GM19467 (cell line): Measurements from ENCODE around the gene NOB1.

Experiments
- ATAC-seq: cut with Tn5 transposase; IDR thresholded peaks from one replicate; pipeline ENCODE4 v1.9.1; 2021; ENCODE audit warnings: mild to moderate bottlenecking, moderate library complexity; ENCODE audit not compliant: unreplicated experiment

Gene NOB1

DNA sequence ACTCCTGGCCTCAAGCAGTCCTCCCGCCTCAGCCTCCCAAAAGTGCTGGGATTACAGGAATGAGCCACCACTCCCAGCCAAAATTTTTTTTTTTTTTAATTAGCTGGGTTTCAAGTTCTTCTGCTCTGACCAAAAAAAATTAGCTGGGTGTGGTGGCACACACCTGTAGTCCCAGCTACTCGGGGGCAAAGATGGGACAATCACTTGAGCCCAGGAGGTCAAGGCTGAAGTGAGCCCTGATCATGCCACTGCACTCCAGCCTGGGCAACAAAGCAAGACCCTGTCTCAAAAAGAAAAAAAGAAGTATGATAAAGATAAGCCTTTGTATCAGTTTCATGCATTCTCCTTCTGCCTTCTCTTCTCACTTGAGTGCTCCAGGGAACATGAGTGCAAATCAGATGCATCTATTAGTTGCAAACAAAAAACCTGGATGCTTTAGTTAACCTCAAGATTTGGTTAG, 30.3 kb downstream of the NOB1 start:
- ATAC-seq, result no peak

DNA sequence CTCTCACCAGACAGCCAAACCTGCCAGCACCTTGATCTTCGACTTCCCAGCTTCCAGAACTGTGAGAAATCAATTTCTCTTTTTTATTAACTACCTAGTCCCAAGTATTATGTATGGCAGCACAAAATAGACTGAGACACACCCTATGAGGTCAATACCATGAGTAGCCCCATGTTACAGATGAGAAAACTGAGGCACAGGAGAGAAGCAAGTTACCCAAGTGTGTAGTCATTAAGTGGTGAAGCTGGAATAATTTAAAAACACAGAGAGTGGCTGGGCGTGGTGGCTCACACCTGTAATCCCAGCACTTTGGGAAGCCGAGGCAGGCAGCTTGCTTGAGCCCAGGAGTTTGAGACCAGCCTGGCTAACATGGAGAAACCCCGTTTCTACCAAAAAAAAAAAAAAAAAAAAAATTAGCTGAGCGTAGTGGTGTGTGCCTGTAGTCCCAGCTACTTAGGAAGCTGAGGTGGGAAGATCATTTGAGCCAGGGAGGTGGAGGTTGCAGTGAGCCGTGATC, 33.2 kb downstream of the NOB1 start:
- ATAC-seq, result no peak

DNA sequence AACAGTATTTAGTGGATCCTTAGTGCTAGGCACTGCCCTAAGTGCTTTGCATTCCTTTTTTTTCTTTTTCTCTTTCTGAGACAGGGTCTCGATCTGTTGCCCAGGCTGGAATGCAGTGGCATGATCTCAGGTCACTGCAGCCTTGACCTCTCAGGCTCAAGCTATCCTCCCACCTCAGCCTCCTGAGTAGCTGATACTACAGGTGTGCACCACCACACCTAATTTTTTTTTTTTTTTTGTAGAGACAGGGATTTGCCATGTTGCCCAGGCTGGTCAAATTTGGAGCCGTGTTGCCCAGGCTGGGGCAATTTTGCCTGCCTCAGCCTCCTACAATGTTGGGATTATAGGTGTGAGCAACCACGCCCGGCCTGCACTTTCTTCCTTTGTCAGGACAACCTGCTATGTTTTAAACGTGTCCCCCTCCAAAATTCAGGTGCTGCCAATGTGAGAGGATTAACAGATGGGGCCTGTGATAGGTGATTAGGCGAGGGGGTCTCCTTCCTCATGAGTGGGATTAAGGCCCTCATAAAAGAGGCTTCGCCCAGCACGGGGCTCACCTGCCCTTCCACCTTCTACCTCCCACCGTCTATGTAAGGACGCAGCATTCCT, 33.8 kb downstream of the NOB1 start:
- ATAC-seq, result no peak

DNA sequence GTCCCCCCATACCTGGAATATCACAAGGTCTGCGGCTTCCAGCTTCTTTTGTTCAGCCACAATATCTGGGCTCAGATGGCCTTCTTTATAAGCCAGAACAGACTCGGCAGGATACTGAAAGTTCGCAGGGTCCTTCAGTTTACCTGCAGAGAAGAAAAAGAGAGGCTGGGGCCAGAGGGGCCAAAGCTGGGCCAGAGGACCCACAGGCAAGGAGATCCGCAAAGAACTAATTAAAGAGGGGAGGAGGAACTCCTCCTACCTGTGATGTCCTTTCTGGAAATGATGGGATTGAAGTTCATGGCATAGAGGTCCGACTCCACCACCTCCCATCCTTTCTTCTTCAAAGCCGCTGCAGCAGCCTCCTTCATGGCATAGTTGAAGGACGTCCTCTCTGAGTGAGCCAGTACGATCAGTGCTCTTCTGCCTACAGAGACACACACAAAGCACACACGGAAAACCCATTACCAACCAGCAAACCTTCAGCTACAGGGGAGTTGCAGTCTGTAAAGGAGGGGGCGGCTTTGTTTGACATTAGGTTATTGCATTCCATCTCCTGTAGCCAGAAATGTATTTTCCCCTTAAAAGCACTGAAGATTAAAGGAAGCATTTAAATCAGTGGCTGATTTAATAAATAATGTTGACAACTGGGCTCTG, 36.5 kb downstream of the NOB1 start:
- no peak for ATAC-seq

DNA sequence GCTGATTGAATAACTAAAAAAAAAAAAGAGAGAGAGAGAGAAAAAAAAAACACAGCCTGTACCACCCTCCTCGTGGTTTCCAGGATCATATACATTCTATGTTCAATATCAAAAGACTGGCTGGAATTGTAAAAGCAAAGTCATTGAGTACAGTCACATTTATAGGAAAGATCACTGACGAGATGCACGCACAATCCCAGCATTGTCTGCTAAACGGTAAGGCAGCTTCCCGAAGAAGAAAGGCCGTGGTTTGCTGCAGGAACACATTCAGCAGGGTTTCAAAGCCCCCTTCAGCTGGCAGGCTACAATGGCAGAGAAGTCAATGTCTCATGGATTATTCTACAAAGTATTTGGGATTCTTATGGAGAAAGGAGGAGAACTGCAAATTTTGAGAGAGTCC, 37.7 kb downstream of the NOB1 start:
- ATAC-seq, result no peak

DNA sequence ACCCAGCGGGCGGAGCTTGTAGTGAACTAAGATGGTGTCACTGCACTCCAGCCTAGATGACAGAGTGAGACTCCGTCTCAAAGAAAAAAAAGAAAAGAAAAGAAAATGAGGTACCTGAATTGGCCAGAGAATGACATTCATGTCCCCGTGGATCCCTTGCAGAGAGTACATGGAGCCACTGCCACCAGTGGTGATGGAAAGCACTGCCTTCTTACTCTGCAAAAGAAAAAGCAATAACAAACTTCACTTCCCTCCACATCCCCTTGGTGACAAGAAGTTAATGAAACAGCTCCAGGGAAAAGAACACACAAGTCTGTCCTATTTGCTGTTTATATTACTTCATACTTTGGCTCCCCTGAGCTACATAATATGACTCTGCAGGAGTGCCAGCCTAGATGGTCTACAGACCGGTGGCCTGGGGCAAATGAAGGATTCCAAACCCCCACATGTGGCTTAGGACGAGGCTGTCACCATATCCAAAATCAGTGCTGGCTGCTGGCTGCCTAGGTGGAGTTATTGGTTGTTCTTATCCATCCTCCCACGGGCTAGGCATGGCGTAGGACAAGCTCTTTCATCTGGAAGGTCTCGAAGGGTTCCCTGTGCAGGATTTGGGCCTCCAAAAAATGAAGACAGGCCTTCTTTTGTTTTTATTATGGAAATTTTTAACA, 41.7 kb downstream of the NOB1 start:
- no peak for ATAC-seq

DNA sequence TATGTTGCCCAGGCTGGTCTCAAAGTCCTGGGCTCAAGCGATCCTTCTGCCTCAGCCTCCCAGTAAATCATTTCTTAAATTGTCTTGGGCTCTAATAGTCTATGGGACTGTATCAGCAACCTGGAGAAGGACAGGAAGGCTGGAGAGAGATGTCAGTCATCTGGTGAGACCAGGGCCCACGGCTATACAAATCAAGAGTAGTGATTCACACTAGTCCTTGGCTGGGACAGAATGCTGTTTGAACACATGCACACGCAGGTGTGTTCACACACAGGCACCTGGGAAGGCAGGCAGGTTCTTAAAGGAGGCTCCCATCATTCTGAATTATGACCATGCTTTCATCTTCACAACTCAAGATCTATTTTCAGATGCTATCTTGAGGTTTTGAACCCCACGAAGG, 42.4 kb downstream of the NOB1 start:
- no peak for ATAC-seq

DNA sequence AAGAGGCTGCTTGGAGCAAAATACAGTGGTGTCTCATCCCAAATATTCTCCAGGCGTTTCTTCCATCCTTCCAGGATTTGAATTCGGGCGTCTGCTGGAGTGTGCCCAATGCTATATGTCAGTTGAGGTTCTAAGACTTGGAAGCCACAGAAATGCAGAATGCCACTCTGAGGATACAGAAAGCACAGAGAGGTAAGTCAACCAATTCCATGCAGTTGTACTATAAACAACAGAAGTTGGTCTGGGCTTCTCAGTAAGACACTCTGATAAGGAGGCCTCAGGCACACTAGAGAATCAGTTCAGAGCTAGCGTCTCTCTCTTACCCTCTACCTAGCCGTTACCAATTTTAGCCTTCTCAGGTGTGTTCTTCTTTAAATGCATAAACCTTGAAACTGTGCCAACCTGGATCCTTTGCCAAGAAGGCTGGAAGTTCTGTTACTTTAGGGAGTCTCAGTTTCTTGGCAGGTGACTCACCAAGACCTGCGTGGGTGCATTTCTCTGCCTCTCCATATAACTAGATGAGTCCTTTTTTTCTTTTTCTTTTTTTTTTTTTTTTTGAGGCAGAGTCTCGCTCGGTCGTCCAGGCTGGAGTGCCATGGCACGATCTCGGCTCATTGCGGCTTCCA, 43.5 kb downstream of the NOB1 start:
- ATAC-seq, result no peak

DNA sequence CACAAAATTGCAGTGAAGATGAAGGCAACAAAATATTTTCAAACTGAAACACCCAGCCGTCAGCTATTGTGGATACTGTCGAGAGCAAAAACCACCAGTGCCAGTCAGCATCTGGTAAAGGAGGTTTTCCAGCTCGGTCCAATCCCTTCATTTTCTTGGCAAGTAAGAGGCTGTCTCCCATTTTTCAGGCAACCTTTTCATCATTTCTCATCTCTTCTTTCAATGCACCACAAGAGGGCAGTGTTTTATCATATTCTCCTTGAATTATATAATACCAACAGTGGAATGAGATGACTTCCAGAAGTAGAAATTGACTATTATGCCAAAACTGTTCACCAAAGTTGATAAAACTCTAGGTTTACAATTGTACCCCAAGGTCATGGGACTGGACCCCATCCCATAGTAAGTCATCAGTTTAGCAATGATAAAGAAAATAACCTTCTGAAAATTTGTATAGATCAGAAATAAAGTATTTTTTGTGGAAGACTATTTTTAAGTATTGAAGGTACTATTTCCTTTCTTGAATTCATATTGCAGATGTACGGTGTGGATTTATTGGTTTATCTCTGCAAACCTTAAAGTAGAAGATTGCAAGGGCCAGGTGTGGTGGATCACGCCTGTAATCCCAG, 45.2 kb downstream of the NOB1 start:
- no peak for ATAC-seq

DNA sequence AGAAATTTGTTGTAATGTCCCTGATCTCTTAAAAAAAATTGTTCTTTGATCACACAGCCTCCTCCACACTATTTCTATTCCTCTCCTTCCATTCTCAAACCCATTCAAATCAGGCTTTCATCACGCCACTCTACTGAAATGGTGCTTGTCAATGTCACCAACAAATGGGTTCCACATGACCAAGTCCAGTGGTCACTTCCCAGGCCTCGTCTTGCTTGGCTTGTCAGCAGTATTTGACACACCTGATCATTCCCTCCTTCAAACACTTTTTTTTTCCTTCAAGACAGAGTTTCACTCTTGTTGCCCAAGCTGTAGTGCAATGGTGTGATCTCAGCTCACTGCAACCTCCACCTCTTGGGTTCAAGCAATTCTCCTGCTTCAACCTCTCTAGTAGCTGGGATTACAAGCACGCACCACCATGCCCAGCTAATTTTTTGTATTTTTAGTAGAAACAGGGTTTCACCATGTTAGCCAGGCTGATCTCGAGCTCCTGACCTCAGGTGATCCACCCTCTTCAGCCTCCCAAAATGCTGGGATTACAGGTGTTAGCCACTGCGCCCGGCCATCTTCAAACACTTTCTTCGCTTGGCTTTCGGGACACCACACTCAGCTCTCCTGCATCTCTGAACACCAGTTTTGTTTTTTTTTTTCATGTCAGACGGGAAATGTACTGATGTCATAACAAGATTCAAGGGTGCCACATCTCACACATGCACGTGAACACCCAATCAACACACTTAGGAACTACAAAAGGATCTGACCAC, 46.6 kb downstream of the NOB1 start:
- ATAC-seq, result no peak

DNA sequence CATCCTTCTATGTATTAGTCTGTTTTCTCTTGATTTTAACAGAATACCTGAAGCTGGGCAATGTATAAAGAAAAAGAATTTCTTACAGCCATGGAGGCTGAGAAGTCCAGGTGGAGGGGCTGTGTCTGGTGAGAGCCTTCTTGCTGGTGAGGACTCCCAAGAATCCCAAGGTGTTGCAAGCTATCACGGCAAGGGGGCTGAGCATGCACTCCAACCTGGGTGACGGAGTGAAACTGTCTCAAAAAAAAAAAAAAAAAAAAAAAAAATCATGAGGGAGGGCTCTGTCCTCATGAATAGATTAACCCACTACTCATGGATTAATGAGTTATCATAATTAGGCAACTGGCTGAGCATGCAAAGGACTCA, 47.8 kb downstream of the NOB1 start:
- no peak for ATAC-seq

DNA sequence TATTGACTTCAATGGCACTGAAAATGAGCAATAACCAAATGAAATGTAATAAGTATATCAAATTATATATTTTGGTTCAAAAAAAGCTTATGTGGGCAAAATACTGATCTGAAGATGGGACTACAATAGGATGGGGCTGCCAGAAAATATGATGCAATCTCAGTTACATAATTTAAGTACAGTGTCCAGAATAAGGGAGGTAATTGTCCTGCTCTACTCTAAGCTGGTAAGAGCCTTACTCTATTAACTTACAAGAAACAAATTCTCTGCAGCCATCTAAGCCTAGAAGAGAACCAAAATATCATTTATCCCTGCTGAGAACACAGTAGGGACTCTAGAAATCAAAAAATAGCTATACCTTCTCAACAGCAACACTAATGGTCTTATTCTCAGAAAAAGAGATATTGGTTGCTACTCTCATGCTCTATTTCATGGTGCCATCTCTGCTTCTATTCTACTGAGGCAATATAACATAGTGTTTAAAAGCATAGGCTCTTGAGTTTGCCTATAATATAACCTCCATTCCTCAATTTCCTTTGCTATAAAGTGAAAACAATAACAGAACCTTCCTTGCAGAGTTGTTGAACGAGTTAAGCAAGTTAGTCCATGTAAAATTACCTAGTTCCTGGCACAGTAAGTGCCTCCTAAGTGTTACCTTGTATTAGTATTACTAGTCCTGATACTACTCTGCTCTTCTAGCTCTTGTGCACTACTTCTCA, 48.3 kb downstream of the NOB1 start:
- no peak for ATAC-seq

DNA sequence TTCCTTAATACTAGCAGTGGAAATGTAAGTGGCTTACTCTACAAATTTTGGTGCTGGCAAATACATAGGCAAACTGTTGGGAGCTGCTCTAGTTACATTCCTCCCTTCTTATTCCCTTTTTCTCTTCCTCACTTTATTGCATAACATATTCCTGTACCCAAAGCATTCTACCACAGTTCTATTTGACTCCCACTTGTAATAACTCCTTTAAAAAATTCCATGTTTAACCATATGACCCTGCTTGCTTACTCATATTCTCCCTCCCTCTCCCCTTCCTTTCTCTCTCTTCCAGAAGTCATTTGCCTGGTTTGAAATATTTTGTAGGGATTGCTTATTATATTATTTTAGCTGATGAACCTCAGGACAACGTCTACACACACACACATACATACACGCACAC, 51.1 kb downstream of the NOB1 start:
- no peak for ATAC-seq

DNA sequence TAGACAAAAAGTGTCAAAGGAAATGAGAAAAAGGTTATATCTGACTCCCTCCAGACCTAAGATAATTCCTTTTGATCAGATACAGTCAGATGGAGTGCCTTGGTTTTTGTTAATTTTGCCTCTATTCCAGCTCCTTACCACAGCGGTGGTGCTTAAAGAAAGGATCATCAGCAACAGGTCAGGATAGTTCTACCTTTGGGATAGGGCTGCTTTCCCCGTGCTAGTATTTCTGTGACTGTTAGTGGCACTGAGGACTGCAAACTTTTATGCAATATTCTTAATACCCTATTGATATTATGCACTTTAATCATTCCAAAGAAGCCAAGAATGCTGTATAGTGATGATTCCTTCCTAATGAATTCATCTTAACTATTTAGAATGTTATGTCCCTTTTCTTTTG, 52.9 kb downstream of the NOB1 start:
- ATAC-seq, result no peak

DNA sequence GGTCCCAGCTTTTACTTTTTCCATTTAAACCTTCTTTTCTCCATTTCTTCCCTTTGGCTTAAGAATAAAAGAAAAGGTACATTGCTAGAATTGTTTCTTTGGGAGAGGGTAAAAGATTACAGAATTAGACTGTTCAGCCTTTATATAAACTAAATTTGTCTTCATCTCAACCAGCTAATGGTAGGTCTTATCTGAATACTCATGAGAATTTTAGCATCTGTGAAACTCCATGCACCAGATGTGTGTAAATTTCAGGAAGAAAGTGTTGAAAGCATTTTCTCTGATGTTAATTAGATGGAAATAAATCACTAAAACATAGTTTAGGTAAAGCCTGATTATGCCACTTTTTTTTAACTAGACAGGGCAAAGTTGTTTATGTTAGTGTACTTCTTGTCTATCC, 53.3 kb downstream of the NOB1 start:
- ATAC-seq, result no peak

DNA sequence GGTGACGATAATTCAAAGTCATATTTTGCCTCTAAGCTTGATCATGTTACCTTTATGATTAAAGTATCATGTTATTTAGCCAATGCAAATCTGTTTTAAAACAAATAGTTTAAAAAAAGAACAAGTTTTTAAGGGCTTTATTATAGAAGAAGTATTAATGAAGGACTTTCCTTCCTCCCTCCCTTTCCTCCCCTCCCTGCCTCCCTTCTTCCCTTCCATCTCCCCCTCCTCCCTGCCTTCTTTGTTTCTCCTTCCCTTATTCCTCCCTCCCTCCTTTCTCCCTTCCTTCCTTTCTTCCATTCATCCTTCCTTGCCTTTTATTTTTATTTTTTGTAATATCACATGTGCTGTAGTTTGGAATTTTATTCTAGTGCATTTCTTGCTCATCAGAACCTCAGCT, 54.8 kb downstream of the NOB1 start:
- ATAC-seq, result no peak

DNA sequence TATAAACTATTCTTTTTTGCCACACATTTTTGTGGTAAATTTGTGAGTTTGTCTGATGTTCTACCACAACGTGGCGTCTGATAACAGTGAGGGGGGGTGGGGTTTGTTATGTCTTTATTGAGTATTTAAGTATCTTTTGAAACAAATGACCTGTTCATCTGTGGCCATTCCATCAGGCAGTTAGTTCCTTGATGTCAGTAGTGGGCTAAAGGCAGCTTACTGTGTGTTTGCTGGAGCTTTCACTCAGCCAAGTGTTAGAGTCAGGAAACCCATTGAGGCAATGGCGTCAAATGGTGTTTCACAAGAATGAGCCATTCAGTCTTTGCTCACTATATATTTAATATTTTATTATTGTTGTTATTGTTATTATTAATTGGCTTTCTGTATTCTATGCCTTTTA, 56.3 kb downstream of the NOB1 start:
- ATAC-seq, result no peak

DNA sequence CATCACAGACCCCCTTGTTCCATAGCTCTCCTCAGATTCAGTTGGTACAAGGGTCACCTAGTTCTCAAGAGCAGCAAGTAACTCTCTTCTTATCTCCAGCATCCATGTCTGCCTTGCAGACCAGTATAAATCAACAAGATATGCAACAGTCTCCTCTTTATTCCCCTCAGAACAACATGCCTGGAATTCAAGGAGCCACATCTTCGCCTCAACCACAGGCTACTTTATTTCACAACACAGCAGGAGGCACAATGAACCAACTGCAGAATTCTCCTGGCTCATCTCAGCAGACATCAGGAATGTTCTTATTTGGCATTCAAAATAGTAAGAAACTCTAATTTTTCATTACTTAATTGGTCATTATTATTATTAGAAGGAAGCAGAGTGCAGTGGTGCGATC, 60.8 kb downstream of the NOB1 start:
- ATAC-seq, result no peak

DNA sequence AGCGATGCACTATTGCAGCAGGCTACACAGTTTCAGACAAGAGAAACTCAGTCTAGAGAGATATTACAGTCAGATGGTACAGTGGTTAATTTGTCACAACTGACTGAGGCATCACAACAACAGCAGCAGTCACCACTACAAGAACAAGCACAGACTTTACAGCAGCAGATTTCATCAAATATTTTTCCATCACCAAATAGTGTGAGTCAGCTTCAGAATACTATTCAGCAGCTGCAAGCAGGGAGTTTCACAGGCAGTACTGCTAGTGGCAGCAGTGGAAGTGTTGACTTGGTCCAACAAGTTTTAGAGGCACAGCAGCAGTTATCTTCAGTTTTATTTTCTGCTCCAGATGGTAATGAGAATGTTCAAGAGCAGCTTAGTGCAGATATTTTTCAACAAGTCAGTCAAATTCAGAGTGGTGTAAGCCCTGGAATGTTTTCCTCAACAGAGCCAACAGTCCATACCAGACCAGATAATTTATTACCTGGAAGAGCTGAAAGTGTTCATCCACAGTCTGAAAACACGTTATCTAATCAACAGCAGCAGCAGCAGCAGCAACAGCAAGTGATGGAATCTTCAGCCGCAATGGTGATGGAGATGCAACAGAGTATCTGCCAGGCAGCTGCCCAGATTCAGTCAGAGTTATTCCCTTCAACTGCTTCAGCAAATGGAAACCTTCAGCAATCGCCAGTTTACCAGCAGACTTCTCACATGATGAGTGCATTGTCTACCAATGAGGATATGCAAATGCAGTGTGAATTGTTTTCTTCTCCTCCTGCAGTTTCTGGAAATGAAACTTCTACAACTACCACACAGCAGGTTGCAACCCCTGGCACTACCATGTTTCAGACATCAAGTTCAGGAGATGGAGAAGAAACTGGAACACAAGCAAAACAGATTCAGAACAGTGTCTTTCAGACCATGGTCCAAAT, 62.5 kb downstream of the NOB1 start:
- no peak for ATAC-seq
